HuH-7.5 (cell line): ENCODE data around the gene TRIO.

Source experiments
- DNase-seq: peaks from one replicate; pipeline ENCODE4 v3.0.0; 2011; ENCODE audit warnings: low spot score

TRIO gene

DNA sequence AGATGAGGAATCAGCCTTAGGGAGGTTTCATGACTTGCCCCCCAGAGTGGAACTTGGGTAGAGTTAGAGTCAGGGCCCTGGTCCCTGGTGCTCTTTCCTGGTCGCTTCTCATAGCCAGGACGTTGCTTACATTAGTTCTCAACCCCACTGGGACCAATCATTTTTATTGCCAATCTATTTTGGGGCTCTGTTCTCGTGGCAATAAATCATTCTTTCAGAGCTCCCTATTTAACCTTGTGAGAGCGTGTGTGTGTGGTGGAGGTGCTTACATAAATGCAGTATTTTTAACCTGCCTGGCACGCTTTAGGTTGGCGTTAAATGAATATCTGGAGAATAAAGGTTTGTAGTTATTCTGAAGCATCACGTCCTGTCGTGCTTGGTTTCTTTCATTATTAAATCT lies 4.1 kb downstream of the TRIO start:
- no peak for DNase-seq

DNA sequence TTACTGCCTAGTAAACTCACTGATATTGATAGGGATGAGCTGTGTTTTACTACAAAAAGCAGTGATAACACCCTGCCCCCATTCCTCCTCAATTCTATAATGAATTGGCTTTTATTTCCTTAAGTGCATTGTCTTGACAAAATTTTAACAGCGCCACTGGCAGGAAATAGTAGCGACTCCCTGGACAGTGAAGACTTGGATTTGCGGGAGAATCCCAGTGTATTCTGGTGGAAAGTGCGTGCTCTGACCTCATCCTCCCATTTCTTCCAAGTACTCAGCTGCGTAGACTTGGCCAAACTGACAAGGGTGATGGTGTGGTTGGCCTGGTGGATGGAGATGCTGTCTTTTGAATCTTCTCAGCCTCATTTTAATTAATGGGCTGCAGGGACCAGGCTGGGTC lies 5.3 kb downstream of the TRIO start:
- no peak for DNase-seq

DNA sequence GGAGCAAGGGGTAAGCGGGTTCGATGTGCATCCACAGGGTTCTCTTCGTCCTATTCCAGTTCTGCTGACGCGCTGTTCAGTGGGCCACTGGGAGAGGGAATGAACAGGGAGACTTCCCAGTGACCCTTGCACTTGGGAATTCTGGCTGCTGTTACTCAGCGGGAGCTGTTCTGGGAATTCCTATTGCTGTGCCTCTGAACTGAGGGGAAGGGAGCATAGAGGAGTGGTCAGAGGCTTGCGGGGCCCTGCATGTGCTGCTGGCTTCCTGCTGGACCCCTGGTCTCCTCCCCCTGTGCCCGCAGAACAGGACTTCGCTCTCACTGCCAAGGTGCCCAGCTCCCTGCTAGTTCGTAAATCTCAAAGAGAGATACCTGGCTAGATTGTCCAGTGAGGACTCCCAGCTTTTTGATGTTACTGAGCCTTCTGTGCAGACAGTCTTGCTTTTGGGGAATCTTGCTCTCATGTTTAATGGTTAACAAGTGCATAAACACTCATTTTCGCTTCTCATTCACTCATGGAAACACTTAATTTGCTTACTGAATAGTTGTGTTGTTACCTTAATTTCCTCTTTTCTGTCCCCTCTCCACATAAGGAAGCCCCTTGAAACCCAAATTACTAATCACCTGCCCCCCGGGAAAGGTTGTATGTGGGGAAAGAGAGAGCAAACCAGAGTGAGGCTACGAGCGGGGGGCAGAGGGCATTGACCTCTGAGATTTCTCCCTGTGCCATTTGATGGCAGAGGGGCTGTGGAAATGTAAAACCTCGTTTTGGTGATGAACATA lies 5.9 kb downstream of the TRIO start:
- DNase-seq: peak; percentile 42

DNA sequence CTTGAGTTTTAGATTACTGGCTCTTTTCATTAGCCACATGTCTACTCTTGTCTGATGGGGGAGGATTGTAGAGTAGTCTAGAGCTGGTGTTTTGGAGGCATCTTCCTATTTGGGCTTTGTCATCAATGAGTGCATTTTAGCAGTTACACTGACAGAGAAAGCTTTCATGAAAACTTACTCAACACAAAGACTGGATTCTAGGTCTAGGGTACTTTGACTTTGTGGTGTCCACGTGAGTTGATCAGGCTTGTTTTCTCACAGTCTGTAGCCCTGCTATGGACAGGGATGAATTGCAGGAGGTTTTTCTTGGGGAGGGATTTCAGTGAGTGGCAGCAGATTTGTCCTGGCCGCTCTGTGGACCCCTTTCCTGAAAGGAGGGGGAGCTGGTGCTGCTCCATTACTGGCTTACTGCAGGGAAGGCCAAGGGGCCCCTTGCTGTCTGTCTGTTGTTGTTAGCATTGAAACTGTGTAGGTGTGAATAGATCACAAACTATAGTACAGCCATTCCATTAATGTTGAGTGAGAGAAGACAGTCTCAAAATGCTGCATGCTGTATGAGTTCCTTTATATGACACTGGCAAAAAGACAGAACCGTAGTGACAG lies 6.6 kb downstream of the TRIO start:
- DNase-seq: no peak

DNA sequence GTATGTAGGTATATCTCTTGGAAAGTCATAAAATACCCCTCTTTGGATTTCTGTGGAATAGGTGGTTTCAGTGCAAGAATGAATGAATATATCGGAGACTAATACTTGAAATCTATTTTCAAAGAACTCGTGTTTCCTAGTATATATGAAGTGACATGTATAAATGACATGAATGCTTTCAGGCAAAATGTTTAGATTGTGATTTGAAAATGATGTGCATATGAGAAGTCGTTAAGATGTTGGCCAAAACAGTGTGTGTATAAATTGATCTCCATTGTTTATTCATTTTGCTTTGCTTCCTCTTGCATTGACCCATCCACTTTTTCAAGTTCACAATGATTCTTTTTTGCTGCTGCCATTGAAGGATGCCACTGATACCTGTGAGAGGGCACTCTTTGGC lies 8.3 kb downstream of the TRIO start:
- DNase-seq: no peak

DNA sequence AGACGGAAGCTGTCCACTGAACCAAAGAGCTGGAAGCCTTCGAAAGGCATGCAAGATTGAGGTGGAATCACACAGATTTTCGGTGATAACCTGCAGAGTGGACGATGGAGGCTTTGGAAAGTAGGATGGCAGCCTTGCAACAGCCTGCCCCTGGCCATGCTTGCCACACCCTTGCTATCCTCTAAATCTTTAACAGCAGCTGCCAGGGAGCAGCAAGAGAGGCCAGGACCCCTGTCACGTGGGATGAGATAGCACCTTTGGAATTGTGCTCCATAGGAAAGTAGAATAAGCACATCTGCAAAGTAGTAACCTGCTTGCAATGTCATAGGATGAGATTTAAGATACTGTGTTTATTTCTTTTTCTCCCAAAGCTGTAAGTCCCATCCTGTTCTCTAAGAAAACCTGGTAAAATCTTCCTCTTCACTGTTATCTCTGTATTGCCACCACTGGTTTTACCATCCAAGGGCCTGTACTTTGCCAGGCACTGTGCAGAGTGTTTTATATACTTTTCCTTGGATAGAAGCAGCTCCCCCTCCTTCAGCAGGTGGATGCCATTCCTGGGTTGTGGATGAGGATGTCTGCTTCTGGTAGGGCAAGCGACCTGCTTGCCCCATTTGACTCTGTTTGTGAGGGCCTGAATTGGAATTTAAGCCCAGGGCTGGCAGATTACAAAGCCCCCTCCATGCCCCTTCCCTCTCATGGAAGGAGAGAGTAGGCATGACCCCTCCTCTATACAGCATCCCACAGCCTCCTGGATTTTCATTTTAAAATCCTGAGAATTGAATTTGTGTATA lies 10.1 kb downstream of the TRIO start:
- DNase-seq: no peak

DNA sequence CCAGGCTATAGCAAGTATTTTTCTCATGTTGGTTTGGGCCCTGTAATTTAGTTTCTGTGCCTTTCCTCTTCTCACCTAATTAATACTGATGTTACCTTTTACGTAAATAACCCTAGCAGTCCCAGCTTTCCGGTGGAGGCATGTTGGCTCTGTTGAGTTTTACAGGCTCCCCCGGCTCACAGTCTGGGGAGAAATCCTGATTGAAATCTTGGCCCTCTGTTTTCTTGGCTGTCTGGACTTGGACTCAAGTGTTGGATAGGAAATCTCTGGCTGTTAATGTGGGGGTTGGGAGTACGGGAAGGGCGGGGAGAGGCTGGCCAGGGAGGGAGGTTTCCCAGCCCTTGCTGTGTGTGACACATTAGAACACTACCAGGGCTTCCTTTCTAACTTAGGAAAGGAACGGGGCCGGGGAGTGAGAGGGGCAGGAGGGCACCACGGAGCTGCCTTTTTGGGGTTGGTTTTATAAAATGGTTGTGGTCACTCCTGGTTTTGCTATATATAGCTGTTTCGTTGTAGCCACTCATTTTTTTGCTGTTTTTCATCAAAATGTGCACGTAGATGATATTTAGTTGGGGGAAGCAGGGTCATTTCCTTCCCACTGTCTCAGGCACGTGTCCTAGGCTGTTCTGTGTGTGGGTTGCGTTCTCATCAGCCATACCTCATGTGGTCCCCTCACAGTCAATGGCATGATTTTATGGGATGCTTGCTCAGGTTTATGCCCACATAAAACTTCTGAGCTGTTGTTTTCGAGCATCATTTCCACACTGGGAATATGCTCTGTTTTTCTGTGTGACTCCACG lies 11.0 kb downstream of the TRIO start:
- no peak for DNase-seq

DNA sequence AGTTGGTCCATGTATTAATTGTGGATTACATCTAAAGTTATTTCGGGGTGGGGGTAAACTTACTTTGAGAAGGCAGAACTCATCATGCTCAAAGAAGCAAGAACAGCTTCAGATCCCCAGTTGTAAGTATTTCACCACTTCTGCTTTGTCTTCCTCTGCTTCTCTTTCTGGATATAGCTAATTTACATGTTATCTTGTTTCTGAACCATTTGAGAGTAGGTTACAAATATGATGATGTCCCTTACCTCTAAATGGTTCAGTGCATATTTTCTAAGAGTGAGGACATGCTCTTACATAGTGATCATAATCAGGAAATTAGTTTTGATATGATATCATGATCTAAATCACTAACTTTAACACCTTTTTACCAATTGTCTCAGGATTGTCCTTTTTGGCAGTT lies 11.9 kb downstream of the TRIO start:
- no peak for DNase-seq

DNA sequence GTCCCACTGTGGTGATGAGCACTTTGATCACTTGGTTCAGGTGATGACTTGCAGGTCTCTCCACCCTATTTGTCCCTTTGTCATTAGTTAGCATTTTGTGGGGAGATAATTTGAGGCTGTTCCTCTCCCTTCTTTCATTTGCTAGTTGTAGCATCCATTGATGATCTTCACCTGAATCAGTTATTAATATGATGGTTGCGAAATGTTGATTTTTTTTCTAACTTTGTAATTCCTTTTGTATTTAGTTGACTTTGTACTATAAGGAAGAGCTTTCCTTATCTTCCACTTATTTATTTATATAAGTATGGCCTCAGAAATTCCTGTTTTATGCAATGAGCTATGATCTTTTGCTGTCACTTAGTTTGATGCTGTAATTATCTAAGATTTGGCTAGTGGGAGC lies 12.6 kb downstream of the TRIO start:
- no peak for DNase-seq

DNA sequence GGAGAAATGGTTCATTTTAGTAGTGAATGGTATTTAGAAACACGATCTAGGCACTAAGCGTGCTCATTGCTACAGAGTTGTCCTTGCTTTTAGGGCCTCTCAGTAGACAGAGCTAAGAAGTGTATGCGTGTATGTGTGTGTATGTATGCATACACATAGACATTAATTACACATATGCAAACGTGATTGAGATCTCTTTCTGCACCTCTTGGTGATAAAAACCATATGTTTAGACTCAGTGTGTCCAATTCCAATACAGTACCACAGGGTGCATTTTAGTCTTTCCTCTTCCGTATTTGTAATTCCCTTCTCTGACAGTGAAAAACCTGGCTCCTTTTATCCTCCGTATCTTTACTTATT lies 13.1 kb downstream of the TRIO start:
- no peak for DNase-seq

DNA sequence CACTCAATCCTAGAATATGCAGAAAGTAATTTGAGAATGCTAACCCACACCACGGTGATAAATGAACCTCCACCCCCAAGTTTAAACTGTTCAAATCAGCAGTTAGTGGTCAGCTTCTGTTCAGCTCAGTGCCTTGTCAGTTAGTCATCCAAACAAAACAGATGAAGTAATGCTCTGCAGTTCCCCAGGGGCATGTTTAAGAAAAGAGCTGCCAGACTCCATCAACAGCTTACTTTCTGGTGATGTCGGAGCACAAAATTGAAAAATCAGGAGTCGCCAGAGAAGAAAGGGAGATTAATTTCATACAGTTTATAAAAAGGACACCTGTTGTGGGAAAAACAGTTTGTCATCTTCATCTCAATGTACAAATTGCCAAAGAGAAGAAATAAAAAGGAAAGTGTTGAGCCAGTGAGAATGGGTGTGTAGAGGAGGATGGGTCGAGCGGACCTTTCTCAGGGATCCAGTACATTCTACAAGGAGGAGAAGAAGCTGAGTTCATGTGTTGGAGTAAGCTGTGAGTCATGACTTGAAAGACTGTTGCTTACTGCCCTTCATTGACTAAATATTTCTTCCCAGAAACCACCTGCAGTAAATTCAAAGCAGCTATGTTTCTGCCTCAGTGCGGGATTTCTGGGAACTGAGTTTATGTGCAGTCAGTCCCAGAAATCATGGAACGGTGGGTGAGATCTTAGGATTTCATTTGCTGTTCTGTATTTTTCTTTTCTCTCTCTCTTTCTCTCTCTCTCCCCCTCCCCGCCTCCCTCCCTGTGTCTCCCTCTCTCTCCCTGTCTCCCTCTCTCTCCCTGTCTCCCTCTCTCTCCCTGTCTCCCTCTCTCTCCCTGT lies 13.7 kb downstream of the TRIO start:
- no peak for DNase-seq

DNA sequence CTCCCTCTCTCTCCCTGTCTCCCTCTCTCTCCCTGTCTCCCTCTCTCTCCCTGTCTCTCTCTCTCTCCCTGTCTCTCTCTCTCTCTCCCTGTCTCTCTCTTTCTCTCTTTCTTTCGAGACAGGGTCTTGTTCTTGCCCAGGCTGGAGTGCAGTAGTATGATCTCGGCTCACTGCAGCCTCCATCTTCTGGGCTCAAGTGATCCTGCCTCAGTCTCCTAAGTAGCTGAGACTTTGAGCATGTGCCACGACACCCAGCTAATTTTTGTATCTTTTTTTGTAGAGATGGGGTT lies 14.3 kb downstream of the TRIO start:
- no peak for DNase-seq

DNA sequence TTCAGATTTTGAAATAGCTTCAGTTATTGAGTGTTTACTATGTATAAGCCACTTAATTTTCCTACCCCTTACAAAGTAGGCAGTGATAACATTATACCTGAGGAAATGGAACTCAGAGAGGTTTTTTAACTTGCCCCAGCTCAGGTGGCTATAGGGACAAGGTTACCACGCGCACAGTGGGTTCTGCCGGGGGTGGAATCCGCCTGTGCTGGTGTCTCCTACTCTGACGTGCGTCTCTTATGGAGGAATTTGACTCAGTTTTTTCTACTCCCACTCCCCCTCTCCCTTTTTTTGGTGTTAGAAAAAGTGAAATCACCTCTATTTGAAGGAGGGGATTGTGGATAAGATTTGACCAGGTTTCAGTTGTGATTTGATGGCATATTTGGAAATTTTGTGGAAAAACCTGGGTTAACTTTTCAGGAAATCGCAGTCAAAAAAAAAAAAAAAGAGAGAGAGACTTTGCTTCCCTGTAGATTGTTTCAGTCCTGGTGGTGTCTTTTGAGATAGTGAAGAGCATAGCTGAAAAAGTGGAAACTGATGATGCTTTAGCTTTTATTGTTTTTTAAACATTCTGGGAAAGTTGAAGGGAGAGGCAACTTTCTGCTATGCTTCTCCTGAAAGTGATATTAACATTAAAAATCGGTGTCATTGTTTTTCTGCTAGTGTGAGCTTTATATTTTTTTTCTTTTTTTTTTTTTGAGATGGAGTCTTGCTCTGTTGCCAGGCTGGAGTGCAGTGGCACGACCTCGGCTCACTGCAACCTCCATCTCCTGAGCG lies 15.9 kb downstream of the TRIO start:
- DNase-seq: no peak

DNA sequence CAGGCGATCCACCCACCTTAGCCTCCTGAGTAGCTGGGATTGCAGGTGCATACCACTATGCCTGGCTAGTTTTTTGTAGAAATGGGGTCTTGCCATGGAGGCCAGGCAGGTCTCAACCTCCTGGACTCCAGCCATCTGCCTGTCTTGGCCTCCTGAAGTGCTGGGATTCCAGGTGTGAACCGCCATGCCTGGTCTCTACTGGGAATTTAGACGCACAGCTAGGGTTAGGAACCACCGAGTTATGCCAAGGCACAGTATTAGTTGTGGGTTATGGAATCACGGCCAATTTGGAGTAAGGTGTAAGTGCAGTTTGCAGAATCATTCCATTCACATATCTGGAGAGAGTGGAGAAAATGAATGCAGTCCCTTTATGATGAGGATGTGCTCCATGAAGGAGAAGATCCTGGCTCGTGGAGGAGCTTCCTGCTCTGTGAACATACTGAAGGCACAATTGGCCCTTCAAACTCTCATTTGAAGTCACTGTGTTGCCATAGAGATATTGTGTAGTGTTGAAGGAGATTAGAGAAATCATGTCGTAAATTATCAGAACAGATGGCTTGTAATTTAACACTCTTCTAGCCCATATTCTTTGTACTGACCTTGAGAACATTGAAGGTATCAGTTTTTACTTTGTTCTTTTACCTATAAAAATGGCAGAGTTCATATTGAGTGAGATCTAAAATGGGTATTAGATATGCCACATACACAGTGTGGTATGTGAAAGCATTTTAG lies 18.8 kb downstream of the TRIO start:
- no peak for DNase-seq

DNA sequence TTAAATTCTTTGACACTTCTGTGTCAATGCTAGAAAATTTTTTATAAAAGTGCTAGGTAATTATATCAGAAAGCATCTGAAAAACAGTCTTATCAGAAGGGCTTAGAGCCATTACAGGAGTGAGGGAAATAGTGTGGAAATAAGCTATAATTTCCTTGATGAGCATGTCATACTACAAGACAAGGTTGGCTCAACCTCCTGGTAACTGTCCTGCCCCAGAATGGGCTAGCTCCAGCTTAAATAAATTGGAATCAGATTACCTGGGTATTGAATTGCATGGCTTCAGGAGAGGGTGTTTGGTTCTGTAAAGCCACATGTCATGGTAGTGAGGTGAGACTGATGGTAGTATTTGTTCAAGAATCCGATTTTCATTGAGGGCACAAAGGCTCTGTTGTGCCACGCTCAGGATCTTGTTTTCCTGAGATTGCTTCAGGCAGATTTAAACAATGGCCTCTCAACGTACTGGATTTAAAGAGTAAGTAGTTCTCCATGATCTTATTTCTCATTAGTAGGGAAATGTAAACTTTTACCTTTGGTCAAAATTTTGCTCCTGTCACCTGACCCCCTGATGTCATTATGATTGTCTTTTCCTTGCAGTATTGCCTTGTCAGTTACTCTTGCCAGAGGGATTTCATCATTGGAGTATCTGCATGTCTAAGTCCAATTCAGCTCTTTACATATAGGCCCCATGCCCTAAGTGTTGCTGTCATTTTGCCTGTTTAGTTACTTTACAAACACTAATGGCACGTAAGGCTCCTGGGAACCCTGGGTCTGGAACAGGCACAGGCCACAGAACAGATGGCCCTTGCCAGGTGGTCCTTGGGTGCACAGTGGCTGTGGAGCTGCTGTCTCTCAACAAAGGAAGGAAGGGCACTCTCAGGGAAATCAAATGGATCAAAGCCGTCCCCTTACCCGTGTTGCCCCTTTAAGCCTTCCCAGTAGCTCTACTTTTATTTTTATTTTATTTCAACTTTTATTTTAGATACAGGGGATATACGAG lies 21.3 kb downstream of the TRIO start:
- DNase-seq: no peak

DNA sequence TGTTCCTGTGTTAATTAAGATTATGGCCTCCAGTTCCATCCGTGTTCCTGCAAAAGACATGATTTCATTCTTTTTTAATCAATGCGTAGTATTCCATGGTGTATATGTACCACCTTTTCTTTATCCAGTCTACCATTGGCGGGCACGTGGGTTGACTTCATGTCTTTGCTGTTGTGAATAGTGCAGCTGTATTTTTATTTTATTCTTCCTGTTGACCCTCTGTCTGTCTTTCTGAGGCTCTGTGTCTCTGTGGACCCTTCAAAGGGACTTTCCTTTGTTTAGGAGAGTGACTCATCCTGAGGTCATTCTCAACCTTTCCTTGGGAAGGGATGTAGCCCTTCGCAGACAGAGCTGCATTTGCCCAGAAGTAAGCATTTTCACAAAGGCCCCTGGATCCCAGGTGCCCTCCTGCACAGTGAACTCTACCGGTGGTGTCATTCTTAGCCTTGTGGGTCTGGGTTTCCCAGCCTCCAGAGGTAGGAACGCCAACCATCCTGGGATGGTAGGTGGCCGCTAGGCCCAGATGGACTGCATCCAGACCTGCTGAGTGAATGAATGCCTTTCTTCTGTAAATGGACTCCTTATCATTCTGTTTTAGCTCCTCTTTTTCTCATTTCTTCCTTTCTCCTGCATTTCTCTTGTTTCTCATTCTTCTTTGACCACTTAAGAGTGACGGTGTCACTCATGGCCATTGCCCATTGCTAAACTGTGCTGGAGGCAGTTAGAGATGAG lies 22.4 kb downstream of the TRIO start:
- DNase-seq: no peak

DNA sequence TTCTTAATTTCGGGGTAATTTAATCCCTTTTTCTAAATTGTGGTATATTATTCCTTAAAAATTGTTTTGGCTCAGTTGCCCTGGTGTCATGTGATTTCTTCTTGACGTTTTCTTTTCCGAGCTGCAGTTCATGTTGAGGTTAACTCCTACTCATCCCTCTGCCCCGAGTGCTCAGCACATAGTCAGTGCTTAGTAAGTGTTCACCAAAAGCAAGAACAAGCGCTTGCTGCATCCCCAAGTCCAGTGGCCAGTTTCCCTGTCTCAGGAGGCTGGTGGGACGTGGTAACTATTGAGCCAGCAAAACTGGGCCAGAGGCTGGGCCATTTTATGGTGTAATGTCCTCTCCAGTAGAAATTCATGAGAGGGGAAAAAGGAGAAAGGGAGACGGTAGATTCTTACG lies 23.3 kb downstream of the TRIO start:
- DNase-seq: no peak

DNA sequence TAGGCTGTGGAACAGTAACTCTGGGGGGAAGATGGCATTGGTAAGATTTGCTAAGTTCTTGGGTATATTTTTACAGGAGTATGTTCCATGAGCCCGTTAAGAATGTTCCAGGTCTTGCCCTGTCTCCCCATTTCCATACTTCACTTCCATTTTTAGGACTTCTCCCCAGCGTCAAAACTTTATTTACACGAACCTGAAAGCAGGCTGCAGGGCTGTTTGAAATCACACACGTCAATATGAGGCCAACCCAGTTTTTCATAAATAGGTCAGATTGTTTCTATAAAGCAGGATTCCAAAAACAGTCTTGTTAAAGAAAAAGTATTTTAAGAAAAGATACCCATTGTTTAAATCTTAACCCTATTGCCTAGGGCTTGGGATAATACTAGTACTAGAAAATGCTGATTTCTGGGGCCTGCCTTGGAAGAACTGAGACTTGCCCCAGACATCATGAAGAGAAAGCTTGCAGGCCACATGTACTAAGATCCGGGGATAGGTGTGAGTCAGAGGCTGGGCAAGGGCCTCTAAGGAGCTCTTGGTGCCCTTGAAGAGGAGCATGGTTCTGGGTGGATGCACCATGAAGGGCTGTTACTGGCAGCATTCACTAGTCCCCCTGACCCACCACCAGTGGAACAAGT lies 24.2 kb downstream of the TRIO start:
- DNase-seq: no peak
